Endothelial cell (in vitro differentiated cells): ENCODE measurements around the gene DLL1. TPM values are rescaled to one million over a fixed set of nuclear protein-coding genes. Genes with fewer than 3 reads are reported as not detected.

Experiments used
- DNase-seq: peaks from one replicate; pipeline ENCODE4 v3.0.0; 2021; ENCODE audit warnings: low spot score
- H3K27ac Mint-ChIP-seq: one replicate; pipeline ENCODE4 v1.8.0; 2021; ENCODE audit warnings: mixed read lengths, inconsistent platforms; ENCODE audit not compliant: unreplicated experiment
- H3K27me3 Mint-ChIP-seq: one replicate; pipeline ENCODE4 v1.8.0; 2021; ENCODE audit warnings: mild to moderate bottlenecking, moderate library complexity, mixed read lengths, inconsistent platforms; ENCODE audit not compliant: unreplicated experiment
- H3K36me3 Mint-ChIP-seq: one replicate; pipeline ENCODE4 v1.8.0; 2021; ENCODE audit warnings: mild to moderate bottlenecking, low read depth, mixed read lengths, inconsistent platforms; ENCODE audit not compliant: unreplicated experiment
- H3K4me1 Mint-ChIP-seq: one replicate; pipeline ENCODE4 v1.8.0; 2021; ENCODE audit warnings: mild to moderate bottlenecking, mixed read lengths, inconsistent platforms; ENCODE audit not compliant: unreplicated experiment
- H3K4me3 Mint-ChIP-seq: one replicate; pipeline ENCODE4 v1.8.0; 2021; ENCODE audit warnings: mild to moderate bottlenecking, mixed read lengths, inconsistent platforms; ENCODE audit not compliant: unreplicated experiment
- H3K9me3 Mint-ChIP-seq: one replicate; pipeline ENCODE4 v1.8.0; 2021; ENCODE audit warnings: mixed read lengths, inconsistent platforms; ENCODE audit not compliant: unreplicated experiment
- CTCF ChIP-seq: fragments of 200-600 bp; sonication (generic); IDR thresholded peaks from one replicate; pipeline ENCODE4 v1.5.0; 2021; ENCODE audit warnings: antibody characterized with exemption; ENCODE audit not compliant: unreplicated experiment
- total RNA-seq: library from RNA; stranded (reverse); fragmentation: NEBNext Ultra II Directional; extraction: Animal tissue kit (Norgen Biotek cat#: 25700); gene quantifications from one replicate; pipeline ENCODE4 v1.2.1, GENCODE V29; 2021; ENCODE audit not compliant: unreplicated experiment

The DLL1 gene
- total RNA-seq, 1 donor from 2014 or later = 59.5 TPM

GRCh38 chr6:170253226-170253909, 37.5 kb downstream of the DLL1 start:
- Mint-ChIP-seq H3K4me1 (no peaks in the 10 kb centered on the region), H3K9me3 (no peaks in the 10 kb centered on the region), H3K36me3 (no peaks in the 10 kb centered on the region), H3K27me3 (peaks cover 6% of the 10 kb centered on the region), H3K4me3 (no peak overlapping the region), H3K27ac (no peak overlapping the region)
- TF ChIP-seq CTCF = no peak
- no peak for DNase-seq

- Mint-ChIP-seq H3K9me3 (no peaks in the 10 kb centered on the region), H3K36me3 (no peaks in the 10 kb centered on the region), H3K4me1 (no peaks in the 10 kb centered on the region), H3K27me3 (peaks cover 6% of the 10 kb centered on the region), H3K27ac (no peak overlapping the region), H3K4me3 (no peak overlapping the region)
- no peak for DNase-seq
- TF ChIP-seq CTCF = no peak
Measured at GRCh38 chr6:170251776-170252571, 38.9 kb downstream of the DLL1 start.

DNA sequence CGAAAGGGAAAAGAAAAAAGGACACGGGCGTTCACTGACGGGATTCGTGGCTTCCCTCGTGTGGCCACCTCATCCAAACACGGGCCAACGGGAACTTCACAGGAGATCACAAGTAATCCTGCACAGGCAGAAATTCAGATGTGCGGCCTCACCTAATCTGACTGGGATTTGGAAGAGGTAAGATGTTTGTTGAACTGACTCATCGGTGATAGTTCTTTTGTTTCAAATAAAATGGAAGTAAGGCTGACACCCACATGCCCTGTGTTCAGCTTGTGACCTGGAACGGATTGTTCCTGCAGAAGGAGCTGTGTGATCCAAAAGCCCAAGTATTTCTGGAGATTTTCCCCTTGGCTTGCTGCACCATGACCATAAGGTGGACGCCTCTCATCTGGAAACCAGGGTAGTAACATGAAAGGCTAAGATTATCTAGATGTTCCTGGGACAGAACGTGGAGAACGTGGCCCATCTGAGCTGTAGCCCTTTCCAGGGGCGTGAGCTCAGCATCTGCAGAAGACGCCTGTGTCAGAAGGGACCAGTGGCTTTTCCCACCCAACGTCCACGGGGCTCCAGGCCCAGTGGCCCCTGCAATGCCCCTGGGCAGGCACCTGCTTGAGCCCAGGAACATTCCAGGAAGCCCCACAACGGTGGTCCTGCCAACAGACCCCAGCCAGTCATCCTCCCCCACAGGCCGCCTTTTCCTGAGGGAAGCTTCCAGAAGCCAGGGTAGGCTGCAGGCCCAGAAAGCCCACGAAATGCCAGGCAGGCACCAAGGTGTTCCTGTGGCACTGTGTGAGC, 39.7 kb downstream of the DLL1 start:
- H3K4me3 Mint-ChIP-seq = no peak overlapping the region
- H3K27me3 Mint-ChIP-seq = peaks cover 6% of the 10 kb centered on the region

DNA sequence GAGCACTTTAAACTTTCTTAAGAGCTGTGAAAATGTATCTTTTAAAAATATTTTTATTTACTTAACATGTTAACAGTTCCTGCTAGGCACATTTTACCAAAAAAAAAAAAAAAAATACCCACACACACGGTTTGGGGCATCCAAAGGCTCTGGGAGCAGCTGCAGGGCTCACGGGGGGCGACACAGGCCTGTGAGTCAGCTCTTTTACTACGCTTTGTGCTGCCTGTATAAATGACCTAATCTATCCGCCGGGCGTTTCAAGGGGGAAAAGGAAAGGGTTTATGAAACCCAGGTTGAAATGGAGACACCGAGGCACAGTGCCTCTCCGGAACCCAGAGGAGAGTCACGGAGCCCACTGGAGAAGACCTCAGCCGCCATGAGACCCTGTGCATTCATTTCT, 40.4 kb downstream of the DLL1 start:
- no peak overlapping the region for H3K27ac Mint-ChIP-seq
- H3K9me3 Mint-ChIP-seq = no peaks in the 10 kb centered on the region
- H3K27me3 Mint-ChIP-seq = peaks cover 6% of the 10 kb centered on the region
- H3K4me1 Mint-ChIP-seq = no peaks in the 10 kb centered on the region
- no peak for DNase-seq
- H3K4me3 Mint-ChIP-seq = no peak overlapping the region
- no peak for TF ChIP-seq CTCF
- H3K36me3 Mint-ChIP-seq = no peaks in the 10 kb centered on the region

More for the DNA sequence above, 39.7 kb downstream of the DLL1 start:
- Mint-ChIP-seq H3K27ac (no peak overlapping the region), H3K36me3 (no peaks in the 10 kb centered on the region), H3K9me3 (no peaks in the 10 kb centered on the region), H3K4me1 (no peaks in the 10 kb centered on the region)
- no peak for TF ChIP-seq CTCF
- no peak for DNase-seq
